Measurements from ENCODE around the gene SEMA3B.

DNA sequence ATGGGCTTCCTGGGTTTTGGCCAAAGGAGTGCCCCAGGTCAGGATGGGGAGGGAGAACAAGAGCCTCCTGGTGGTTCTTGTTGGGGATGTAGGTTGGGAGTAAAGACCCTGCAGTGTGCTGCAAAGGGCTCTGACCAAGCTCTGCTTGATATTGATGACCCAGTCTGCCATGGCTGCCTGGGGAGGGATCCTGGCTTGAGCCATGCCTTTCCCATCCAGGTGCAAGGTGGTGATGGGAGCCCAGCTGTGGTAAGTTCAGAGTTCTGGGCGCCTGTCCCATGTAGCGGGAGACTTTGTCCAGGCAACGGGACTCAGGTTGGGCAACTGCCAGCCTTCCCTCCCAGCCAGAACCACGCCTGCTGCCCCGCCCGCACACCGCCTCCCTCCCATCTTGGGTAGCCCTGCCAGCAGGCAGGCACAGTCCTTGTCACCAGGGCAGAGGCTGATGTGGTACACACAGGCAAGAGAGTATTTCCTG is 30.4 kb upstream of the SEMA3B start:
- TF ChIP-seq, protein P1, sequence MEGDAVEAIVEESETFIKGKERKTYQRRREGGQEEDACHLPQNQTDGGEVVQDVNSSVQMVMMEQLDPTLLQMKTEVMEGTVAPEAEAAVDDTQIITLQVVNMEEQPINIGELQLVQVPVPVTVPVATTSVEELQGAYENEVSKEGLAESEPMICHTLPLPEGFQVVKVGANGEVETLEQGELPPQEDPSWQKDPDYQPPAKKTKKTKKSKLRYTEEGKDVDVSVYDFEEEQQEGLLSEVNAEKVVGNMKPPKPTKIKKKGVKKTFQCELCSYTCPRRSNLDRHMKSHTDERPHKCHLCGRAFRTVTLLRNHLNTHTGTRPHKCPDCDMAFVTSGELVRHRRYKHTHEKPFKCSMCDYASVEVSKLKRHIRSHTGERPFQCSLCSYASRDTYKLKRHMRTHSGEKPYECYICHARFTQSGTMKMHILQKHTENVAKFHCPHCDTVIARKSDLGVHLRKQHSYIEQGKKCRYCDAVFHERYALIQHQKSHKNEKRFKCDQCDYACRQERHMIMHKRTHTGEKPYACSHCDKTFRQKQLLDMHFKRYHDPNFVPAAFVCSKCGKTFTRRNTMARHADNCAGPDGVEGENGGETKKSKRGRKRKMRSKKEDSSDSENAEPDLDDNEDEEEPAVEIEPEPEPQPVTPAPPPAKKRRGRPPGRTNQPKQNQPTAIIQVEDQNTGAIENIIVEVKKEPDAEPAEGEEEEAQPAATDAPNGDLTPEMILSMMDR (IDR thresholded peaks at IDR 0.05 in 2 of 3, conservative IDR thresholded peaks at IDR 0.05 in 1 of 3; ENCODE audit: insufficient read depth in 2 of 3, low read depth in 1 of 3, low read length in 3 of 3), result no peak
- TF ChIP-seq FOXK2 (conservative IDR thresholded peaks at IDR 0.05 in 1 of 2, IDR thresholded peaks at IDR 0.05 in 1 of 2; ENCODE audit: low read depth in 2 of 2) (no peak), EZH2 (IDR thresholded peaks at IDR 0.05; ENCODE audit: borderline replicate concordance, low read depth, low read length) (no peak), ZNF431 (CRISPR knock-in tag; IDR thresholded peaks at IDR 0.05) (no peak)
- TF ChIP-seq, protein P2, sequence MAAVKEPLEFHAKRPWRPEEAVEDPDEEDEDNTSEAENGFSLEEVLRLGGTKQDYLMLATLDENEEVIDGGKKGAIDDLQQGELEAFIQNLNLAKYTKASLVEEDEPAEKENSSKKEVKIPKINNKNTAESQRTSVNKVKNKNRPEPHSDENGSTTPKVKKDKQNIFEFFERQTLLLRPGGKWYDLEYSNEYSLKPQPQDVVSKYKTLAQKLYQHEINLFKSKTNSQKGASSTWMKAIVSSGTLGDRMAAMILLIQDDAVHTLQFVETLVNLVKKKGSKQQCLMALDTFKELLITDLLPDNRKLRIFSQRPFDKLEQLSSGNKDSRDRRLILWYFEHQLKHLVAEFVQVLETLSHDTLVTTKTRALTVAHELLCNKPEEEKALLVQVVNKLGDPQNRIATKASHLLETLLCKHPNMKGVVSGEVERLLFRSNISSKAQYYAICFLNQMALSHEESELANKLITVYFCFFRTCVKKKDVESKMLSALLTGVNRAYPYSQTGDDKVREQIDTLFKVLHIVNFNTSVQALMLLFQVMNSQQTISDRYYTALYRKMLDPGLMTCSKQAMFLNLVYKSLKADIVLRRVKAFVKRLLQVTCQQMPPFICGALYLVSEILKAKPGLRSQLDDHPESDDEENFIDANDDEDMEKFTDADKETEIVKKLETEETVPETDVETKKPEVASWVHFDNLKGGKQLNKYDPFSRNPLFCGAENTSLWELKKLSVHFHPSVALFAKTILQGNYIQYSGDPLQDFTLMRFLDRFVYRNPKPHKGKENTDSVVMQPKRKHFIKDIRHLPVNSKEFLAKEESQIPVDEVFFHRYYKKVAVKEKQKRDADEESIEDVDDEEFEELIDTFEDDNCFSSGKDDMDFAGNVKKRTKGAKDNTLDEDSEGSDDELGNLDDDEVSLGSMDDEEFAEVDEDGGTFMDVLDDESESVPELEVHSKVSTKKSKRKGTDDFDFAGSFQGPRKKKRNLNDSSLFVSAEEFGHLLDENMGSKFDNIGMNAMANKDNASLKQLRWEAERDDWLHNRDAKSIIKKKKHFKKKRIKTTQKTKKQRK (IDR thresholded peaks at IDR 0.05; ENCODE audit: borderline replicate concordance, low read depth, low read length), result no peak
